Panc1 (cell line): ENCODE results near the gene C19orf25. TPM values are rescaled to one million over a fixed set of nuclear protein-coding genes. Genes with fewer than 3 reads are reported as not detected.
A peak's percentile ranks its signal among the peaks of the same experiment; 100 is the strongest.

ENCODE experiments used
- ATAC-seq: fragments of 200-7000 bp; cut with Tn5 transposase; 2 replicates; pipeline ENCODE4 v1.9.1; 2020; ENCODE audit warnings: mild to moderate bottlenecking, moderate library complexity
- BruUV-seq: library from RNA; stranded (reverse); fragments of 400-500 nt; replicated peaks from 2 replicates; lab custom pipeline; 2021; lab: Mats Ljungman, UMichigan
- CTCF ChIA-PET: fragments of 300-600 bp; sonication (Branson Sonifier 250); formaldehyde crosslinking; loops from one replicate; lab custom pipeline; 2022; ENCODE audit warnings: antibody characterized with exemption; lab: Charles Lee
- POLR2A ChIA-PET: fragments of 300-600 bp; sonication (Branson Sonifier 250); formaldehyde crosslinking; loops from one replicate; lab custom pipeline; 2022; ENCODE audit warnings: antibody characterized with exemption; lab: Charles Lee
- DNase-seq: peaks from one replicate; pipeline ENCODE4 v3.0.0-alpha.2; 2010; ENCODE audit warnings: low read depth, low spot score
- H3K27ac ChIP-seq: 2 replicates; pipeline ENCODE4 v1.5.1; 2011; ENCODE audit warnings: mild to moderate bottlenecking, low read length, inconsistent platforms
- H3K27me3 ChIP-seq: fragments of 200-500 bp; sonication (Bioruptor generic); 2 replicates; pipeline ENCODE4 v1.6.0; 2014; ENCODE audit warnings: low read length, inconsistent platforms; ENCODE audit not compliant: control insufficient read depth, insufficient read depth
- H3K36me3 ChIP-seq: fragments of 200-500 bp; sonication (Bioruptor generic); 2 replicates; pipeline ENCODE4 v1.5.1; 2014; ENCODE audit warnings: inconsistent platforms, mild to moderate bottlenecking, low read length, moderate library complexity; ENCODE audit not compliant: control insufficient read depth, insufficient read depth
- H3K4me1 ChIP-seq: 2 replicates; pipeline ENCODE4 v1.5.1; 2011; ENCODE audit warnings: inconsistent platforms, mild to moderate bottlenecking, low read length, moderate library complexity; ENCODE audit not compliant: control insufficient read depth, insufficient read depth
- H3K4me3 ChIP-seq, 2 experiments: 2 replicates each; pipeline ENCODE4 v1.5.1; 2011 to 2012; ENCODE audit warnings: low read depth in 2 of 2, low read length in 2 of 2, mild to moderate bottlenecking in 2 of 2, inconsistent platforms in 1 of 2, moderate library complexity in 1 of 2
- H3K9me3 ChIP-seq: fragments of 200-500 bp; sonication (Bioruptor generic); 2 replicates; pipeline ENCODE4 v1.5.1; 2014; ENCODE audit warnings: low read depth, mild to moderate bottlenecking, inconsistent platforms, low read length, moderate library complexity; ENCODE audit not compliant: control insufficient read depth, insufficient read depth
- CTCF ChIP-seq: fragments of 450-650 bp; IDR thresholded peaks from 2 replicates; pipeline ENCODE4 v1.5.1; 2017; ENCODE audit warnings: mild to moderate bottlenecking
- POLR2AphosphoS5 ChIP-seq: IDR thresholded peaks from 2 replicates; pipeline ENCODE4 v1.6.1; 2012; ENCODE audit warnings: mild to moderate bottlenecking, low read depth, low read length, moderate library complexity
- REST ChIP-seq, 2 experiments: IDR thresholded peaks; 2 replicates each; pipeline ENCODE4 v1.6.1; 2011 to 2012; ENCODE audit warnings: low read depth in 2 of 2, control low read depth in 1 of 2, low read length in 1 of 2, mild to moderate bottlenecking in 1 of 2, moderate library complexity in 1 of 2; ENCODE audit not compliant: insufficient read depth in 1 of 2
- SIN3A ChIP-seq: IDR thresholded peaks from 2 replicates; pipeline ENCODE4 v1.6.1; 2012; ENCODE audit warnings: low read depth, mild to moderate bottlenecking, low read length, moderate library complexity, borderline replicate concordance; ENCODE audit not compliant: insufficient read depth
- TCF7L2 ChIP-seq: IDR thresholded peaks from 2 replicates; pipeline ENCODE4 v1.6.1; 2011; ENCODE audit warnings: mild to moderate bottlenecking, low read depth, low read length, inconsistent platforms
- in situ Hi-C: cut with HindIII; loops from 2 replicates; pipeline ENCODE4 v1.10.0; 2016; ENCODE audit warnings: low sequenced_read_pairs, low pct_unique_long_range_greater_than_20kb
- intact Hi-C: fragments of 100-400 bp; cut with micrococcal nuclease; formaldehyde crosslinking; loops from one replicate; pipeline ENCODE4 v1.10.0; 2022; ENCODE audit not compliant: unreplicated experiment
- total RNA-seq: library from RNA; stranded (reverse); gene quantifications from one replicate; pipeline ENCODE4 v1.2.1, GENCODE V29; 2021; ENCODE audit not compliant: unreplicated experiment

Gene C19orf25
- total RNA-seq, 1 experiment from 2014 or later, result 34.7 TPM

- 0 out of 4 replicates have a peak, but pooled peaks of 1 of the 2 experiments have one; percentile 46 for TF ChIP-seq REST (IDR thresholded peaks at IDR 0.05; ENCODE audit: insufficient read depth in 1 of 2, low read depth in 2 of 2, low read length in 1 of 2)
- no peak for TF ChIP-seq SIN3A
- no peak for TF ChIP-seq TCF7L2
- peak; percentile 98 for TF ChIP-seq CTCF
- no peak for TF ChIP-seq POLR2AphosphoS5
- Histone ChIP-seq H3K27me3 (no peaks in the 10 kb centered on the region), H3K27ac (peak overlapping the region; percentile 89), H3K36me3 (peaks cover 1% of the 10 kb centered on the region; the same call in 1 of the 2 replicates), H3K9me3 (no peaks in the 10 kb centered on the region), H3K4me1 (peaks cover 41% of the 10 kb centered on the region), H3K4me3 (peak overlapping the region; percentile 47 to 52)
- in situ Hi-C loops (no loop called here), intact Hi-C loops (no loop called here)
- no TSS peak for BruUV-seq
- ChIA-PET POLR2A (no interaction called here), CTCF (no interaction called here)
- DNase-seq, result no peak
- peak; percentile 81 for ATAC-seq
Measured at GRCh38 chr19:1445185-1445931, 33.7 kb downstream of the C19orf25 start.

GRCh38 chr19:1441677-1442438 lies 37.2 kb downstream of the C19orf25 start:
- ATAC-seq (no peak), DNase-seq (no peak)
- Histone ChIP-seq H3K27me3 (no peaks in the 10 kb centered on the region), H3K27ac (peak overlapping the region; percentile 89), H3K4me1 (peaks cover 46% of the 10 kb centered on the region), H3K9me3 (no peaks in the 10 kb centered on the region), H3K36me3 (peaks cover 6% of the 10 kb centered on the region), H3K4me3 (no peak overlapping the region; a peak in 1 of 4 replicates)
- in situ Hi-C loops (no loop called here), intact Hi-C loops (no loop called here)
- BruUV-seq, result no TSS peak
- no peak for TF ChIP-seq REST (IDR thresholded peaks at IDR 0.05; ENCODE audit: insufficient read depth in 1 of 2, low read depth in 2 of 2, low read length in 1 of 2)
- no peak for TF ChIP-seq SIN3A
- no peak for TF ChIP-seq CTCF
- 0 out of 2 replicates have a peak, but pooled peaks have one; percentile 33 for TF ChIP-seq POLR2AphosphoS5
- no peak for TF ChIP-seq TCF7L2
- CTCF ChIA-PET, result no interaction called here
- POLR2A ChIA-PET, result no interaction called here
